Measurements from ENCODE around the gene C10orf67.
A peak's percentile ranks its signal among the peaks of the same experiment; 100 is the strongest.

DNA sequence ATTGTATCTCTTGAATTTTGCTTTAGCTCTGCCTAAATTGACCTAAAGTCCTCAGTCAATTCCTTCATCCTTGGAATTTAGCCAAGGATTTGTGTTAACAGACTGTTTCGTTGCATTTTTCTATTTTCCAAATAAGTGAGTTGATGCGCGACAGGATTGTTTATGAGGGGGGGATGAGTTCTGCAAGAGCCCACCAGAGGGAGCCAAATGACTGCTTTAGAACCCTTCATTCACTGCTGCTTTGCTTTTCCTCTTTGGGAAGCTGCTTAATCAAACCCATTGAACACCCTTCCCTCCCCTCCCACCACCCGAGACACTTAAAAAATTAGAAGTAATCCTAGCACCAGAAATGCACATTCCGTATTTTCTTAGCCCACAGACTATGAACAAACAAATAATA lies 186.2 kb downstream of the C10orf67 start:
- peak; percentile 97 for TF ChIP-seq CTCF (conservative IDR thresholded peaks at IDR 0.05; ENCODE audit: low read length)
- TF ChIP-seq EZH2phosphoT487 (IDR thresholded peaks at IDR 0.05; ENCODE audit: borderline replicate concordance, low read depth, low read length), result no peak

Measured in OCI-LY7 (cell line).